Activated CD4-positive, alpha-beta T cell treated with anti-CD3 and anti-CD28 coated beads, Interleukin-2, amount 50 U/mL, for 24 hours (primary cell): ENCODE measurements around the gene TCEANC2.
"Not testable (repeated sequence)": the region's sequence is repeated elsewhere in the genome, so short reads cannot be mapped to it uniquely, and the experiment has no call there.

Experiments used
- DNase-seq, 2 donors: peaks; one replicate each; pipeline ENCODE4 v3.0.0-alpha.2; 2020; ENCODE audit warnings: low read depth in 1 of 2, low spot score in 1 of 2

TCEANC2 gene

DNA sequence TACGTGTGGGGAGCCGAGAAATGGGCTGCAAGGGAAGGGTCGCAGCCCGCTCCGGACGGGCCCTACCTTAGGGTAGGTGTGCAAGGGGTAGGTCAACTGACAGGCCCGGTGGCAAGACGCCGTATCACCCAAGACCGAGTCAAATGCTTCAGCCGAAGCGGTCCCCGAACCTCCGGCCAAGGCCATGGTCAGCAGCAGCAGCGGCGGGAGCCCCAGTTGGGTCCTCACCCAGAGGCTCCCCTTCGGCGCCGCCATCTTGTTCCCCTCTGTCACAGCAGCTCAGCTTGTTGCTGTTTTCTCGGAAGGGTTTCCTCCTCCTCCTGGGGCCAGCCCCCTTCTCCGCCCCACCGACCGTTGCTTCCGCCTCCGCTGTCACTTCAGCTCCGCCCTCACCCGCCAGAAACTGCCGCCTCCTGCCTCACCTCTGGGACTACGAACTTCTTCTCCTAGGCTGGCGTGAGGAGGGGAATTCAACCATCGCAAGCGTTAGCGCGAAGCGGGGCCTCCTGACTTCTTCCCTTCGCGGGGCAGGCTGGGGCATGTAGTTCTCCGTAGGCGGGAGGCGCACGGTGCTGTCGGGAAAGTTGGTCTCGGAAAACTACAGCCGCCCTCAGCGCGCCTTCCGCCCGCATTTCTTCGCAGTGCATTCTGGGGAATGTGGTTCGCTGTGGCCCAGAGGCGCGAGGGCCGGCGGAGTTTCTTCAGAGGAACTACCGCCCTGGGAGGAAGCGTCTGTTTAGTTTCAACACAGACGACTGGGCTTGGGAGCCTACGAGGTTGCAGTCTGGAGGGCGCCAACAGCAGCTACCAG lies at the start of gene TCEANC2, which contains the start of gene TMEM59:
Gene TCEANC2, plus strand, starts transcription at position 675 of the 811 bp plus-strand sequence. CDS start 815 bp downstream, outside the sequence.
Gene TMEM59, minus strand, starts transcription at position 271 of the 811 bp plus-strand sequence. Its CDS starts 16 bp downstream, at position 255.
- DNase-seq, result peak; percentile 90 to 98

DNA sequence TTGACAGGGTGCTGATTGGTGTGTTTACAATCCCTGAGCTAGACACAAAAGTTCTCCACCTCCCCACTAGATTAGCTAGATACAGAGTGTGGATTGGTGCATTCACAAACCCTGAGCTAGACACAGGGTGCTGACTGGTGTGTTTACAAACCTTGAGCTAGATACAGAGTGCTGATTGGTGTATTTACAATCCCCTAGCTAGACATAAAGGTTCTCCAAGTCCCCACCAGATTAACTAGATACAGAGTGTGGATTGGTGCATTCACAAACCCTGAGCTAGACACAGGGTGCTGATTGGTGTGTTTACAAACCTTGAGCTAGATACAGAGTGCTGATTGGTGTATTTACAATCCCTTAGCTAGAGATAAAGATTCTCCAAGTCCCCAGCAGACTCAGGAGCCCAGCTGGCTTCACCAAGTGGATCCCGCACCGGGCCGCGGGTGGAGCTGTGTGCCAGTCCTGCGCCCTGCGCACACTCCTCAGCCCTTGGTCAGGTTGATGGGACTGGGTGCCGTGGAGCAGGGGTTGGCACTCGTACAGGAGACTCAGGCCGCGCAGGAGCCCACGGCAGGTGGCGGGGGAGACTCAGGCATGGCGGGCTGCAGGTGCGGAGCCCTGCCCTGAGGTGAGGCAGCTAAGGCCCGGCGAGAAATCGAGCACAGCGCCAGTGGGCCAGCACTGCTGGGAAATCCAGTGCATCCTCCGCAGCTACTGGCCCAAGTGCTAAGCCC lies 49.5 kb upstream of the TCEANC2 start:
- not testable (repeated sequence) for DNase-seq

DNA sequence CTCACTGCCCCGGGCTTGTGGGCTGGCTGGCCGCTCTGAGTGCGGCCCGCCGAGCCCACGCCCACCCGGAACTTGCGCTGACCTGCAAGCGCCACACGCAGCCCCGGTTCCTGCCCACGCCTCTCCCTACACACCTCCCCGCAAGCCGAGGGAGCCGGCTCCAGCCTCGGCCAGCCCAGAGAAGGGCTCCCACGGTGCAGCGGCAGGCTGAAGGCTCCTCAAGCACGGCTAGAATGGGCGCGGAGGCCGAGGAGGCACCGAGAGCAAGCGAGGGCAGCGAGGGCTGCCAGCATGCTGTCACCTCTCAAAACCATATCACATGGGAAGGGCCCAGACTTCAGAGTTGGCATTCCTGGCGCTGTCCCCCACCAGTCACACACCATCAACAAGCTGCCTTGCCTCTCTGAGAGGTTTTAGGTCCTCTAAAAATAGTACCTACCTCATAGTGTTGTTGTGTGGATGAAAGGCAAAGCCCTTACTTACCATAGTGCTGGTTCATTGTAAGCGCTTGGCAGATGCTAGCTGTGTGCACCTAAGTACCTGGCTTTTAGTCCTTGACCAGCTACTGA lies 48.8 kb upstream of the TCEANC2 start:
- no peak for DNase-seq

DNA sequence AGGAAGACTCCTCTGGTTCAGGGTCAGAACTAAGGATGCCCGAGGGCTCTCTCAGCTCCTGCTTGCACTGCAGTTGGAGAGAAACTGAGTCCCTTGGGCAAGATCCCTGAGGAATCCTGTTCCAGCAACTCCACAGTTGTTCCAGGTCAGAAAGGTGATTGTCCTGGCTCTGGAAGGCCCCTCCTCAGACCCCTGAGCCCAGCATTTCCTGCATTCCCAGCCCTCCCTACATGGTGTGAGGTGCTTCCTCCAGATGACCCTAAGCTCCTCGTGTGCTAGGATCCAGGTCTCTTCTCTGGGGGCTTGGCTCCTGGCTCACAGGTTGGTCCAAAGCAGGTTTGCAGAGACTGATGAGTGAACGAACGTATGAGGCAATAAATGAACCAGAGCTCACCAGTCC lies 46.9 kb upstream of the TCEANC2 start:
- DNase-seq, result no peak

DNA sequence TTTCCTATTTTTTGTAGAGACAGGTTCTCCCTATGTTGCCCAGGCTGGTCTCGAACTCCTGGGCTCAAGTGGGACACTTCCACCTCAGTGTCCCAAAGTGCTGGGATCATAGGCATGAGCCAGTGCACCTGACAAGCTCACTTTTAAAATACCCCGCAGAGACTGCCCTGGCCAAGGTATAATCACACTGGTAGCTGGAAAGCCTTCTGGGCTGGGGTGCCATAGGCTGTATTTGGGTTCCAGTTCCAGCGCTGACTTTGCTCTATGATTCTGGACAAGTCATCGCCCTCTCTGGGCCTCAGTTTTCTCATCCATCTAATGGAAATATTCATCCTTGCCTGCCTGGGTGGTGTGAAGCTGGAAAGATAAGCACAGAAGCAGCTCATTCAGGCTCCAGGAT lies 45.8 kb upstream of the TCEANC2 start:
- DNase-seq, result no peak

DNA sequence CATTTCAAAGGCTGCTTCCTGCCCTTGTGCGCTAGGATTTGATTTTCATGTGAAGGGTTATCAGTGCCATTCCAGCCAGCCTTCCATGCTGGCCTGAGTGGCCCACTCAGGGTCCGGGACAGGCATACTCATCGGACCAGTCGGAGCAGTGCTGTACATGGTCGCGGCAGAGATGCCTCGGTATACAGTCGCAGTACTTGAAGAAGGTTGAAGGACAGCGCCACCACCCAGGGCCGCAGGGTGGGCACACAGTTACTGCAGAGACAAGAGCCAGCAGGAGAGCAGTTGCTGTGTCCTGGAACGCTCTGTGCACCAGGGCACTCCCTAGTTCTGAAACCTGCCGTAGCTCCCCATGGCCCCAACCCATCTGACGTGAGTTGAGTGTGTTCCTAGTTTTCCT lies 44.5 kb upstream of the TCEANC2 start:
- DNase-seq, result no peak

DNA sequence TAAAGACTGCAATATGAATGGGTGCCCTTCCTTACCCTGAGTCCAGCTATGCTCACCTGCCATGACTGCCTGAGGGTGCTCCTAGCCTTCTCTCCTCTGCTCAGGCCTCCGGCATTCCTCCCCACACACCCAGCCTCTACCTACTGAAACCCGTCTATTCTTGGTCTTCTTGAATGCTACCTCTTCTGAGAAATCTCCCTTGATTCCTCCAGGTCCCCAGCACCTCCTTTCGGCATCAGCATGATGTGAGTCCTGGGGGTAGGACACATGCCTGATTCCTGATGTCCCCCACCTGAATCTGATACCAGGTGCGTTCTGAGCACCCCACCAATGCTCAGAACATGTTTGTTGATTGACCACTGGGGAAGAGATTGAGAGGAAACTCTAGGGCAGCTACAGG lies 44.0 kb upstream of the TCEANC2 start:
- DNase-seq, result no peak

DNA sequence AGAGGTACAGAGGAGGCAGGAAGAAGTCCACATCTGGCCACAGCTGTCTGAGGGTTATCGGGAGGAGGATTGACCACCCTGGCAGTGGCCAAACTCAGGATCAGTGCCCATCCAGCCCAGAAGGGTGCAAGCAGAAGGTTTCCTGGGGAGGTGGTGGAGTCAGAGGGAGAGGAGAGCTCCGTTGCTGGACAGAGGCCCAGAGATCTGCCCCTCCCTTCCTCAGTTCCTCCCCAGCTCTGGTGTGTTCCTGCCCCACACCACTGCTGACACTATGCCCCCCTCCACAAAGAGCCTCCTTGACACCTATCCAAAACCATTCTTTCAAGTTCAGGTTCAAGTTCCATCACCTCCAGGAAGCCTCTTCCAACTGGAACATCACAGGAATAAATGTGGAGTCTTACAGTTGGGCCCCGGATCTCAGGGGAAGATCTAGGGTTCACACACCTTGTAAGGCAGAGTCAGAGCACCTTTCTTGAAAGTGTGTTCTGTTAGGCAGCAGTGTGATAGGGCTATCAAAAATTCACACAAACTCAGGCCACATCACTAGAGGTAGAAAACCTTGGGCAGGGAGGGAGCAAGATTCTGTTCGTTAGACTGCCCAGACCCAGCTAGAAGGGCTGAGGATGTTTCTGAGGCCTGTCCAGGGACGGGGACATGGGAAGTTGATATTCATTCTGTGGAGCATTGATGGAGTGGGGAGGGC lies 42.8 kb upstream of the TCEANC2 start:
- no peak for DNase-seq

DNA sequence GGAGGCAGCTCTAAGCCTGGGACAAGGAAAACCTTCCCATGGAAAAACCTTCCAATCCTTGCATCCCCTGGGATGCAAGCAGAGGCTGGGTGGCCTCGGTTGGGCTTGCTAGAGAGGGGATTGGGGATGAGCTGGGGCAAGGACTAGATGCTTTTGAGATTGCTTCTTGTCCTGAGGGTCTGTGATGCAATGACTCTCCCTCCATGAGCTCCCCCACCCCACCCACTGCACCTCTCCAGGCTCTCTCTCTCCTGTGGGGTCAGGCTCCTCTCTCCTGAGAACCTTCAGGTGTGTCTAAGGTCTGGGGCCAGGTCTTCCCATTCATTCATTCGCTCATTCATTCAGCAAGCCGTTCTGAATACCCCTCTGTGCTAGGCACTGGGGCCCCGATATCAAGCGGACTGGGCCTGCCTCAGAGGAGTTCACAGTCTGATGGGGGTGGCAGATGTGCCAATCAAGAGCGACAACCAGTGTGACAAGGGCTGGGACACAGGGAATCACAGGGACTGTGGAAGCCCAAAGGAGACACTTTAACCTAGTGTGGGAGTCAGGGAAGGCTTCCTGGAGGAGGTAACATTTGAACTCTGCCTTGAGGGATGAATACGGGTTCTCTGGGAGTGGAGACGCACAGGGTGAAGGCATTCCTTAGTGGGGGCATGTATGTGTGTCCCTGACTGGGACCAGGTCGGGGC lies 41.9 kb upstream of the TCEANC2 start:
- no peak for DNase-seq

DNA sequence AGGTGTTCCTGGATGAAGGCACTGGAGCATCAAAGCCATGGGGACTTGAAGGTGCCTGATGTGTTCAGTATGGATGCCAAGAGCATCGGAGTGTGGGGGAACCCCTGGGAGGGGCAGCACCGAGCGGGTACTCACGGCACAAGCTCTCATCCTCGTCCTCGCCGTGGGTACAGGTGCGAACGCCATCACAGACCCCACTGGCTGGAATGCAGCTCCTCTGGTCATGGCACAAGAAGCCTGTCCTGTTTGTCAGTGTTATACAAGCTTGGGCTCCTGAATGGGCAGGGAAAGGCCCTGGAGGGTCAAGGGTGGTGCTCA lies 41.4 kb upstream of the TCEANC2 start:
- DNase-seq, result no peak

DNA sequence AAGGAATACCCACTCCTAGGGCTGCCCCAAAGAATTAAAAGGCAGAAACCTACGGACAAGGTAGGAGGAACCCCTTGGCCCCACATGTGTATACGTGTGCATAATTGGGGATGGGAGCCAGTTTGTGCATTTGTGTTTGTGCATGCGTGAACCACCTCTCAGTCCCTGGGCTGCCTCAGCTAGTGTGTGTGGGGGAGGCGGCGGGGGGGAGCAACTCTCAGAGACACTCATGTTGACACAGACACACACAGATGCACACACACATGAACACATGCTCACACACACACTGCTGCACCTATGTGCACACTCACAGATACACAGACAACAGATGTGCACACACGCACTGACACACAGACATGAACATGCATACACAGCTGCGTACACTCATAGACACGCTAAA lies 40.5 kb upstream of the TCEANC2 start:
- no peak for DNase-seq

DNA sequence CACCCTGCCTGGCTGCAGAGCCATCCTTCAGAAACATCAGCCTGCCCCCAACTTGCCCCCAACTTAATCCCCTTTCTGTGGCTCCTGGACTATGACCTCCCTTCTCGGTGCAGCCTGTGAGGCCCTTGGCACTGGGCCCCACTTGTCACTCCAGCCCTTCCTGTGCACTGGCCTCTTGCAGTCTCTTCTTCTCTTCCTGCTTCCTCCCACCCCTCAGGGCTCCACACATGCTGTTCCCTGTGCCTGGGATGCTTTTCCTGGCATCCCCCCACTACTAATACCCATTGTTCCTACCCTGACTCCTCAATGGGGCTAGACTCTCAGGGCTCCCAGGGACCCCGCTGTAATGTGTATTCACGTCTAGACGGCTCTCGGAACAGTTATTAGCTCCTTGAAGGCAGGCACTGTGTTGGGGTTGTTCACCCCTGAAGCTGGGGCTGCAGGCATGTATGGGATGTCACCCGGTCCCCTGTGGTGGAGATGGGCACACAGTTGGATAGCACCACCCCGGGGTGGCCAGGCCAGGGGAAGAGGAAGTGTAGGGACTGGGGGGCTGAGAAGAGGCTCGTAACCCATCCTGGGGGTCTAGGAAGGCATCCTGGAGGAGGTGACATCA lies 39.9 kb upstream of the TCEANC2 start:
- DNase-seq, result no peak

DNA sequence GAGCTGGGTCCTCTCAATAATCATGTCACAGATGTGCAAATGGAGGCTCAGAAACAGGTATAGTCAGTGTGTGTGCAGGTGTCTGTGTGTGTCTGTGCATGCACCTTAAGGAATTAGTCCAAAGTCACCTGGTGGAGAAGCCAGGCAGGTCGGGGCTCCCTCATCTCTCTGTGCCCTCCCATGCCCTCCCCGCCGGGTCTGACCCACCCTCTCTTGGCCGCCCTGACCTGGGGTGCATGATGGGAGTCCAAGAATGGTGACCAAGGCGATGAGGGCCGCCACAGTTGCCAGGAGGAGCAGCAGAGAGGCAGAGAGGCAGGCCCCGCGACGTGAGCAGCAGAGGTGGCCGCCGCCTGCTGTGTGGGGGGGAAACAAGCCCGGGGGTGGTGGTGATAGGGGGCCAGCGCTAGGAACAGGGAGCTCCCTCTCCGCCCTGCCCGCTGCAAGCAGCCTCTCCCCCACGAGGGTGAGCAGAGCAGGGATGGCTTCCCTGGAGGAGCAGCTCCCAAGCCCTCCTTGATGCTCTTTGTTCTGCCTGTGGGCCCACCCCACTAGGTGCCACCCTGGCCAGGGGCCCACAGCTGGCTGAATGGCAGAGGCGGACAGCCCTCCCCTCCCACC lies 39.3 kb upstream of the TCEANC2 start:
- no peak for DNase-seq

DNA sequence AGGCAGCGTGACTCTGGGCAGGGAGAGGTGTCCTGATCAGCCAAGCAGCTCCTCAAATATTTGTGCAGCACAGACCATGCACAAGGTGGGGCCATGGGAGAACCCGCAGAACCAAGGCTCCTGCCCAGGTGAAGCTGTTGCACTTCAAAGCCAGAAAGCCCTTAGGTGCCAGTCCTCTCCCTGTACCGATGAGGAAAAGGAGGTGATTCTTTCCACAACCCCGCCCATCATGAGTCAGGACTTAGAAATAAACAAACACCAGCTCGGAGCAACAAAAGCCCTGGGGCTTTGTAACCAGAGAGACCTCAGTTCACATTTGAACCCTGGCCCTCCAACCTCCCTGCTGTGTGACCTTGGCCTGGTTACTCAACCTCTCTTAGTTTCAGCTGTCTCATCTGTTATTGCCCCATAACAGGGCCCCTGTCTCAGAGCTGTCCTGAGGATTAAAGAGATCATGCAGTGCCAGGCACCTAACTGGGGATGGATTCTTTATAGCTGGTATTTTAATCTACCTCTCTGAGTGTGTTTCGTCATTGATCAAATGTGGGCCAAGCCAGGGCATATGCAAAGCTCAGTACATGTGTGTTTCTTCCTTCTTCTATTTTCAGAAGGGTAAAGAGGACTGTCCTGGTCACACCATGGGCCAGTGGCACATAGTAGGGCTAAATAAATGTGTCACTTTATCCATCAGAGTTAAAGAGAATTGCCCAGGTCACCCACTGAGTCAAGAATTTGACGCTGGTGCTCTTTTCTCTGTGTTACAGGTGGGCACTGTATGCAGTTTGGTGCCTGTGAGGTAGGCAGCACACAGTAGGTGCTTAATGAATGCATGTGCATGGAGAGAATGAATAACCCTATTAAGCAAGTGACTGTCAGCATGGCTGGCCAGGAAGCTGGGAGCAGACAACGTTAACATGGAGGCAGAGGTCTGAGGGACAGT lies 36.8 kb upstream of the TCEANC2 start:
- DNase-seq, result no peak

DNA sequence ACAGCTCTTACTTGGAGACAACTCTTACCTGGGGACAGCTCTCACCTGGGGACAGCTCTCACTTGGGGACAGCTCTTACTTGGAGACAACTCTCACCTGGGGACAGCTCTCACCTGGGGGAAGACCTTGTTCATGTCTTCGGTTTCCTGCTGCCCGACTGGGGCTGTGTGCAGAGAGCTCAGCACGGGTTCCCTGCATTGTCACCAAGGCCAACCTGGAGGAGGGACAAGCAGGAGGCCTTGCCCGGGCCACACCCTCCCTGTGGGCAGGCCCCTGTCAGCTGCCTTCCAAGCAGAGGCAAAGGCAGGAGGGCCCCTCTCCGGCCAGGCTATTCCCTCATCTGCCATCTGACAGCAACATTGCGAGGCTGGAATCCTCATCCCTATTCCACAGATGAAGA lies 35.4 kb upstream of the TCEANC2 start, which contains the start of gene LDLRAD1:
Gene LDLRAD1, minus strand, starts transcription at position 208 of the 400 bp plus-strand sequence. Its CDS starts 74 bp downstream, at position 134.
- no peak for DNase-seq

DNA sequence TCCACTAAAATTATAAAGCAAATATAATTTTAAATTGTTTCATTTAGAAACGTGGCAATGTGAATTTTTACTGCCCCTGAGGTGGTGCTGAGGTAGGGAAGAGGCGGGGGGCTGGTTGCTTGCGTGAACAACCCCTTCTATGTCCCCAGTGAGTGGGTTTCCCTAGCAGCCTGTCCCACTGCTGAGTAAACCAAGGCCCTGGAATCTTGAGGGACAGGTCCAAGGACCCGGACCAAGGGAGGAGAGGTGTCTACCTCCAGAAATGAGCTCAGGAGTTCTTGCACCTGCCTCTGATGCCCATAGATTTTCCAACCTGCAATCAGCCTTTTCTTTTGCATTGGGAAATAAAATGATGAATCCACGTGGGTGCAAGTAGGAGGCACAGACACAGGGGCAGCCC lies 34.8 kb upstream of the TCEANC2 start:
- no peak for DNase-seq

DNA sequence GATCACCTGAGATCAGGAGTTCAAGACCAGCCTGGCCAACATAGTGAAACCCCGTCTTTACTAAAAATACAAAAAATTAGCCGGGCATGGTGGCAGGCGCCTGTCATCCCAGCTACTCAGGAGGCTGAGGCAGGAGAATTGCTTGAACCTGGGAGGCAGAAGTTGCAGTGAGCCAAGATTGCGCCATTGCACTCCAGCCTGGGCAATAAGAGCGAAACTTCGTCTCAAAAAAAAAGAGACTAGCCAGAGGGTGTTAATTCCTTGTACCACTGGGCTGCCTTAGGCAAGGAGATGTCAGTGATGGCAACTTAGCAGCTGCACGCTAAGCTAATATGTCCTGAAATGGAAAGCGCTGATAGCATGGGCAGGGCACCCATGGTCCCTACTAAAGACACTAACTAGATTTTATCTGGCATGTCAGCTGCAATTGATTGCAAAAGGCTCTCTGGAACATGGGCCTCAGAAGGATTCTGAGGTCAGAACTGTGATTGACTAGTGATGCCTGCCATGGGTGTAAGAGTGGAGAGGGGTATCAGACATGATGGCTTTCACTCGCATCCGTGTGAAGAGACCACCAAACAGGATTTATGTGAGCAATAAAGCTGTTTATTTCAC lies 33.7 kb upstream of the TCEANC2 start:
- DNase-seq, result not testable (repeated sequence)

DNA sequence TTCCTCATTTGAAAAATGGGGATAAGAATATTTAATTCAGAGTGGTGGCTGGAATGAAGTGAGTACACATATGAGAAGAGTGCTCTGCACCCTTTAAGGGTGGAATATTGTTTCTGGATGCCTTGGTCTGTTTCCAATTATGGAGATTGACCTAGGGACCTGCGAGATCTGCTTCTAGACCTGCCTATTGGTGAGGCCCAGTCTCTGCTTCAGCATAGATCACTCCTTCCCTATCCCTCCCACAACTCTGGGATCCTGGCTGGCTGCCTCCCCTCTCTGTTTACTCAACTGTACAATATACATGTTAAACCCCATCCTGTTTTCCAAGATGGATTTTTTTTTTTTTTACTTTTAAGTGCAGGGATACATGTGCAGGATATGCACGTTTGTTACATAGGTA lies 29.1 kb upstream of the TCEANC2 start:
- no peak for DNase-seq
